GM21447 (cell line): ENCODE data around the gene LIX1.
"Not testable (repeated sequence)": the region's sequence is repeated elsewhere in the genome, so short reads cannot be mapped to it uniquely, and the experiment has no call there.

Experiments used
- ATAC-seq: cut with Tn5 transposase; IDR thresholded peaks from one replicate; pipeline ENCODE4 v1.9.1; 2021; ENCODE audit not compliant: unreplicated experiment

LIX1 gene

DNA sequence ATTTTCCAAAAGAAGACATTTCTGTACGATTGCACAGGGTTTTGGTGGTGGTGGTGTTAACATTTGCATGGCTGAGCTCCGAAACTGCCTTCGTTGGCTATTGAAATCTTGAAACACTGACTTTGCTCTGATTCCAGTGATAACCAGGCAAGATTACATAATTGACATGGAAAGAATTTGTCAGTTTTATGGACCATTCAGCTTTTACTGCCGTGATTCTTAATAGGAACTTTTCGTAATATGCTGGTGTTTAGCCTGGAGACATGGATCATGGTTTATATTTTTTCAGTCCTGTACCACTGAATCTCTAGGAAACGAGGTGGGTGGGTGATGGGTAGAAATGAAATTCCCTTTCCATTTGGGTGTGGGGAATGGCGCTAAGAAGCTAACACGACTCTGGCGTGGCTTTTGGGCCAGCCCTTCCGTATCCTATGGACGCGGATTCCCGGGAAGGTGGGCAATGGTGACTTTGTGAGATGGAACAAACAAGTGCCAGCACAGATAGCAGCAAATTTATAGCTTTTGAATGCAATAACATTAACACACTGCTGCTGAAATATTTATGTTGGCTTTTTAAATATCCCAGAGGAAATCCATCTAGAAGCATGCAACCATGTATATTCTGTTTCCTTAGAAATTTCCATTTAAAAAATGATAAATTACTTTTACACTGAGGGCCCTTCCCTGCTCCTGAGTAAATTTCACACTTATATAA lies 36.8 kb downstream of the LIX1 start:
- no peak for ATAC-seq

DNA sequence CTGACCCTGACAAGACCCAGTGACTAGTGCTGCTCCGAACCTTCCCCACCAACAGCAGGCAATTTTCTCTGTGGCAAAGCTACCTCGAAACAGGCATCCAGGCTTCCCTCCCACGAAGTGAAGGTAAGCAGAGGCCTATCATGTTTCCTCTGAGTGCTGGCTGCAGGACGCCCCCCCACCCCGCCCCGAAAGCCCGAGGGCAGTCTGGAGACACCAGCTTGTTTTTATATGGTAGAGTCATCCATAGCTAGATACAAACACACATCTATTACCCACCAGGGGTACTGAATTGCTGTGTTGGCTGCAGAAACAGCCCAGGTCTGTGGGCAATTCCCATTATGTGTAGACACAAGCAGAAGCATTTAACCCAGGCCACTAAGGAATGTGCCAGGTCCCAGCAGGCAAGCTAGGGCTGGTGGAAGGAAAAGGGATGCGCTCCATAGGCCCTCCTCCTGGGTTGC lies 40.4 kb downstream of the LIX1 start:
- no peak for ATAC-seq

DNA sequence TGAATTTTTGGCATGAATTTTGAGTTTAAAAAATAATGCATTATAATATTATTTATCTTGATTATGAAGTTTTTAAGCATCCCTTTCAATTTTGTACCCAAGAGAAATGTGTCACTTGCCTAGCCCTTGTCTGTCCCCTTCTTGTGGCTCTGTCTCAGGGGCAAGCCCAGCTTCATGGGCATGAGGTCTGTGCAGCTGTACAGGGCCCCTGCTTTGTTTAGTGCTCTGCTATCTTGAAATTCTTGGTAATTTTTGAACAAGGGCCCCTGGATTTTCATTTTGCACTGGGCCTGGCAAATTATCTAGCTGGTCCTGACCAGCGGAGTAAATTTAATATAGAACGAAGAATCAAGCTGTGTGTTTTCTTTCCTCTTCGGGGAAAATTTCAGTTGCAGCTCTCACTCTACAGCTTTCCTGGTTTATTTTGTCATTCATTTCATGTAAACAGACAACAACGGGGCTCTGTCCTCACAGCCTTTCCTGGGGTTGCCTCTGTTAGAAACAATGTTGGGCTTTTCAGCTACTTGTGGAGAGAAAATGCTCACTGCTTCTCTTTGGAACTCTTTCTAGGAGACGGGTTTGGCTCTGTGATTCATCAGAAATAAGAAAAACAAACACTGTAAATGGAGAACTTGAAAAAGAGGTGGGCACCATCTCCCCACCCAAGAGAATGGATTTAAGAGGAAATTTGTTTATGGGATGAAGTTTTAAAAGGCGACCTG lies 41.1 kb downstream of the LIX1 start:
- ATAC-seq = no peak

DNA sequence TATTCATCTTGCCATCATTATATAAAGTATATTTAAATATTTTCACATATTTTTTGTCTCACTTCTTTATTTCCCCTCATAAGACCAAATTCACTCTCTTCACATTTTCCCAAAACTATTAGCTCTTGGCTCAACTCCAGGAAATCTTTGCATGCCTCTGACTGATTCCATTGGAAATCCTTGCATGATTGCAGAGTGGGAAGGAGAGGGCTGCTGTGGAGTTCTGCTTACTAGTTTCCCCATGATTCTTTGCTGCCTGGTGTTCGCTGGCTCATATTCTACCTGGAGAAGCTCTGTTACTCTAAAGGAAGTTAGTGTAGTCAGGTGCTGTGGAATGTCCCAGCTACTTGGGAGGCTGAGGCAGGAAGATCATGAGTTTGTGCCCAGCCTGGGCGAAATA lies 41.9 kb downstream of the LIX1 start:
- ATAC-seq = no peak

DNA sequence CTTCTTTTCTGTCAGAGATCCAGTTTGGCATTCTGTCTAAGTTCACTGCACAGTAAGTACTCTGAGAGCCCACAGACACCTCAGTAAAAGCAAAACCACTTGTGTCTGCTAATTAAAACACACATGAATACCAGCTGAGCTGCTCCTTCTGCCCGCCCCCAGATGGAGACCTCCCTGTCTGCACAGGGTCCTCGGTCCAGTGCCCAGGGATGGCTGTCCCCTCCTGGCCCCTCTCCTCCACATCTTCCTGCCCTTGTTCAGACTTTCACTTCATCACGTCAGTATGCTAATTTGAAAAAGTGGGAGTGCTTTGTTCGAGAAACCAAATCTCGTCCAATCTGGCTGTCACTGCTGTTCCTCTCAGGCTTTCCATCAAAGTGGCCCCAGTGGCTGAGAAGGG lies 43.5 kb downstream of the LIX1 start:
- no peak for ATAC-seq

DNA sequence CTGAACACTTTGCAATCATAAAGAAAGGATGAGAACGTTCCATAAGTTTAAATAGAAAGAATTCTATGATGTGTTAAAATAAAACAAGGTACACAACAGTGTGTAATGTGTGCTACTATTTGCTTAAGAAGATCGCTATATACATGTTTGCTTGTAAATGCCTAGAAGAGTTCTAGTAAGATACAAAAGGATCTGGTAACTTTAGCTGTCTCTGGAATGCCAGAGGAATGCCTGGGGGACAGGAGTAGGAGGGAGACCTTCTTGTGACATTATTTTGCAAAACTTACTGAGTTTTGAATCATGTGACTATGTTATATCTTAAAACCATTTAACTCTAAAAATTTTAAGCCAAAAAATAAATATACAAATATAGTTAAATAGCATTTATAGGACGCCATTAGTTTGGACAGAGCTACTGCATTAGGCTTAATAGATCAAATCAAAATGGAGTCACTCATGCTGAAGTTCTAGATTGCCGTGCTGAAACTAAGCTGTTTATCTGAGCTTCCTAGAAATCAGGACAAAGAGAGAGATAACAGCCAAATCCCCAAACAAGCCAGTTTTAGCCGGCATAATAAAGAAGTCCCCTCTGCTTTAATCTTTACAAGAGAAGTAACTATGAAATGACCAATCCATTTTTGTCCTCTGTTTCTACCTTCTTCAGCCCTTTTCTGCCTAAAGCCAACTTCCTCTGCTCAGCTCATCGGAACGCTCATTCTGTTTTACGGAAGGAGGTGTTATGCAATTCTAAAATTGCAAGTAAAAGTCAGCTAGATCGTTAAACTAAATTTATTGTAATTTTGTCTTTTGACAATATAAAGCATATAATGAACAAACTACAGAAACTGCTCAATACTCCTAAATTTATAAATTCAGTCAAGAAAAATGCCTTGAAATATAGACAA lies 44.8 kb downstream of the LIX1 start:
- ATAC-seq = no peak

DNA sequence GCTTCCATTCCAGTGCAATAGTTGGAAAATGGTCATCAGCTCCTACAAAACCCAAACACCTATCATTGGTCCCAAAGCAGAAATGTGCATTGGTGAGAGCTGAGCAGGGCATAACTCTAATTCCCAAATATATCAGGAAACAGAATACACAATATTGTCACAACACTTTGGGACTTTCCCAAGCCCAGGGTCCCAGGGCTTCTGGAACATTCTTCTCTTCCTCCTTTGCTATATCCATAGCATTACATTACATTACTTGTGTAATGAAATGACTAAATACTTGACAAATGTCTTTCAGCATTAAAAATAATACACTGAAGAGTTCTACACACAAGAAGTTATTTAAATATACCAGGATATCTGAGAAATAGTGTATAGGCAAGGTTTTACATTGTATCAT lies 45.6 kb downstream of the LIX1 start:
- no peak for ATAC-seq

DNA sequence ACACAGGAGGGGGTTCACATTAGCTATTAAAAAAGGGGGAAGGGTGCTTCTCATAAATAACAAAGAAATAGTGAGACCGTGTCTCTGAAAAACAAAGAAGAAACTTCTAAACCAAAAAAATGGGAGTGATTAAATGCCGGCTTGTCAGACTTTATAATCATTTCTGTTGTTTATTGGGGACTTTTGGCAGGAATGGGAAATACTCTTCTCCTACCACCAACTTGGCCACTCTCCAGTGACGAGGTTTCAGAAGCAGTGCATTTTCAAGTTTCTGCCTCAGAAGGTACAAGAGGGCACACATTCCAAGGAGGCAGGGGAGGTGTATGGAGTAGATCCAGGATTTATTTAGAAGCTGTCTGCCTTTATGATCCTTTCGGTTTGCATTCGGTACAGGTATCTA lies 46.2 kb downstream of the LIX1 start:
- ATAC-seq = no peak

DNA sequence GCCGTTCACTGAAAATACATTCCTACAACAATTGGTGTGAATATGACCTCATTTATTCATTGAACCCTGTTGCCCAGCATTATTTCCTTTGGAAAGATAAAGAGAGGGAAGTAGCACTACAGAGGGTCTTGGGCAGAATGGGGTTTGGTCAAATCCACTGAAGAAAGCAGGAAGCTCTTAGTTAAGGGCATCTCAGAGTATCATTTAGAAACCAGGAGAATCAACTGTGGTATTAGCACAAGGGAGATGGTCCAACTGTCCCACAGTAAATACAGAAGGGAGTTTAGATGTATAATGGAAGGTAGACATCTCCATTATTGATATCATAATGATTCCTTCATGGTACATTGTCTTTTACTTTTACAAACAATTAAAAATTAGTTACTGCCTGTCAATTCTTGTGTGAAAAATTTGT lies 47.1 kb downstream of the LIX1 start:
- ATAC-seq = peak; percentile 44

DNA sequence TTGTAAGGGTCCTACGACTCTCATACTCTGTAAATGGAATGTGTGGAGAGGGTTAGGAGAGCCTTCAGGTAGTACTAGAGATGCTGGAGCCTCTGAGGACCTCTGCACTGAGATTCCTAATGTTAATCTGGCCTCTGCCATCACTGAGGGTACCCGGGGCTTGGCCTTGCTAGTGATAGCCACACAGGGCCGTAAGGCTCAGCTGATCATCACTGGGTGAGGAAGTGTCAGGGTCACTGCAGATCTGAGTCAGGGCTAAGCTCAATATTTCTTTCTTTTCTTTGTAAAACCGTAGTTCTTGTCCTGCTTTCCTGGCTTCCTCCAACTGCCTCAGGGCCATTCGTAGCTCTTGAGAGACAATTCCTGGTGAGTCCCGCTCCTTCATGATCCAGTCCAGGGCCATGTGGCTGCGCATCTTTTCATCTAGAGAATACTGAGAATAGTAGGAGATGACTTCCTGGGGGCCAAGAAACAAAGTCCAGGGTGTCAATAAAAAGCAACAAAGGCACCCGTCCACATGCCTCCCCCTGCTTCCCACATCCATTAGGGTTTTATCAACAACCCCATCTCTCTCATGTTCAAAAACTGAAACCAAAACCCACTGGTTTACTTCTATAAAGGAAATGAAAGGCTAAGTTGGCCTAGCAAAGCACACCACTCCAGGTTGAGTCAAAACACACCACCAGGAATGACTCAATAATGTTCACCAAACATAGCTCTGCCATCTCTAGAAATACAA lies 47.7 kb downstream of the LIX1 start:
- peak; percentile 99 for ATAC-seq

DNA sequence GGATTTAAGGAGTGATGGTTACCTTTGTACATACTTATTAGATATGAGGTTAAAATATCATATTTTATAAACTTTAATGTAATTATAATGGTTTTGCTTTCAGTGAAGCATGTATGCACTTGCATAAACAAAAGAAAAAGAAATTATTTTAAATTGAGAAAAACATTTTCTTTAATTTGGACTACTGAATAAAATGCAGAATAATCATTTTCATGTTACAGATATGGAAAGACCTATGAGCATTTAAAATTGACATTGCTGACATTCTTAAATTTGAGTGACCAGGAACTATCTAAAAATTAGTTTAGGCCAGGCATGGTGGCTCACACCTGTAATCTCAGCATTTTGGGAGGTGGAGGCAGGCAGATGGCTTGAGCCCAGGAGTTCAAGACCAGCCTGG lies 49.2 kb downstream of the LIX1 start:
- no peak for ATAC-seq

DNA sequence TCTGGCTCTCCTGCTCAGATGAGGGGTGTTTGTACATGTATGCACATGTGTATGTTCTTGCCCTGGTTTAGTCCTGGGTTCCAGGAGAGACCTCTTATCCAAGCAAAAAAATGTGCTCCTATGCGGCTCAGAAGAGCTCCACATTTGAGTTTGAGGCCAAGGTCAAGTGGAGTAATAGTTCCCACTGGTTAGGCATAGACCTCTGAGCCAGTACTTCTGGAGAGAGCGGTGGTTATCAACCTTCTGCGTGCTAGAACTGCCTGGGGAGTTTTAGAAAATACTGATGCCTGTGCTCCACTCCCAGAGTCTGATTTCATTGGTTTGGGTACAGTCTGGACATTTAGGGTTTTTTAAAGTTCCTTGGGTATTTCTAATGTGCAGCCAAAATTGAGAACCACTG lies 51.5 kb downstream of the LIX1 start:
- ATAC-seq = no peak

DNA sequence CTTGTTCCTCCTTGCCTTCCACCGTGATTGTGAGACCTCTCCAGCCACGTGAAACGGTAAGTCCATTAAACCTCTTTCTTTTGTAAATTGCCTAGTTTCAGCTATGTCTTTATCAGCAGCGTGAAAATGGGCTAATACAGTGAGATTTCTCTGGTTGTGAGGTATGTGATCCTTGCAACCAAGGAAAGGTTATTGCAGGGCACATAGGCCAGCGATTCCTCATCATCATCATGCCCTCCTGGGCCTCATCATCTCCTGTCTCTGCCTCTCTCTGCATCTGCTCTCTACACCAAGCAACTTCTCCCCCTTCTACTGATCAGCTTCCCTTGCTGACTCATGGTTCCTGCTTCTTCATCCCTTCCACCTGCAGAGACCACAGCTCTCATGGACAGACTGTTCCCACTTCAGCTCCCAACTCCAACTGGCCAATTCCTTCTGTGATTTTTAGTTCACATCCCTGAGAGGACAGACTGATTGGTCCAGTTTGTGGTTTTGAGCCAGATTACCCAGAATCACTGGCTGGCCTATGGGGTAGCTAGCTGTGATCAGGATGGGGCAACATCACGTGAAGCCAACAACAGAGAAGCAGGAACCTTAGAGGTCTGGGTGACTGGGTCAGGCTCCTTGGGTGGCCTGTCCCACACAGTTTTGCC lies 53.1 kb downstream of the LIX1 start:
- ATAC-seq = no peak

DNA sequence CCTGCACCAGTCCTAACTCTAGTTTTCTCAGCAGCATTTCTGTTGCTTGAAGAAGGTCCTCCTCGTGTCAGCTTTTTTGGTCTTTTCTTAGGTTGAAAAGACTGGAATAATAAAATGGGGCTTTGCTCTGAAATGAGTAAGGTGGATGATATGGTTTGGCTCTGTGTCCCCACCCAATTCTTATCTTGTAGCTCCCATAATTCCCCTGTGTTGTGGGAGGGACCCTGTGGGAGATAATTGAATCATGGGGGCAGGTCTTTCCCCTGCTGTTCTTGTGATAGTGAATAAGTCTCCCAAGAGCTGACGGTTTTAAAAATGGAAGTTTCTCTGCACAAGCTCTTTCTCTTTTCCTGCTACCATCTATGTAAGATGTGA lies 53.6 kb downstream of the LIX1 start:
- no peak for ATAC-seq

DNA sequence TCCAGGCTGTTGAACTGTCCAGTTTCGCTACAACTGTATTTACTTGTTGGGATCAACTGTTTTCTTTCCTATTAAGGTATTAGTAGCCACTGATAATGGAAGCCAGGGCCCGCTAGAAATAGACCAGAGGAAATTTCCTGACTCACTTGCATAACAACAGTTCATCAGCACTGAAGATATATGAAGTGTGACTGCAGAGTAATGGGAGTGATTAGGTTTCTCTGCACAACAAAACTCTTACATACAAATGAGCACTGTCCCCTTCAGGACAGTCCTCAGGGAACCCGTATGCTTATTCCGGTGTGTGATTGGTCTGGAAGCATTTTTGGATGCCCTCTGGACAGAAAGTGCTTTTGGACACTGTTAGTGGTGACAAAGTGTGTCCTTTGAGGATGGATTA lies 55.3 kb downstream of the LIX1 start:
- no peak for ATAC-seq

DNA sequence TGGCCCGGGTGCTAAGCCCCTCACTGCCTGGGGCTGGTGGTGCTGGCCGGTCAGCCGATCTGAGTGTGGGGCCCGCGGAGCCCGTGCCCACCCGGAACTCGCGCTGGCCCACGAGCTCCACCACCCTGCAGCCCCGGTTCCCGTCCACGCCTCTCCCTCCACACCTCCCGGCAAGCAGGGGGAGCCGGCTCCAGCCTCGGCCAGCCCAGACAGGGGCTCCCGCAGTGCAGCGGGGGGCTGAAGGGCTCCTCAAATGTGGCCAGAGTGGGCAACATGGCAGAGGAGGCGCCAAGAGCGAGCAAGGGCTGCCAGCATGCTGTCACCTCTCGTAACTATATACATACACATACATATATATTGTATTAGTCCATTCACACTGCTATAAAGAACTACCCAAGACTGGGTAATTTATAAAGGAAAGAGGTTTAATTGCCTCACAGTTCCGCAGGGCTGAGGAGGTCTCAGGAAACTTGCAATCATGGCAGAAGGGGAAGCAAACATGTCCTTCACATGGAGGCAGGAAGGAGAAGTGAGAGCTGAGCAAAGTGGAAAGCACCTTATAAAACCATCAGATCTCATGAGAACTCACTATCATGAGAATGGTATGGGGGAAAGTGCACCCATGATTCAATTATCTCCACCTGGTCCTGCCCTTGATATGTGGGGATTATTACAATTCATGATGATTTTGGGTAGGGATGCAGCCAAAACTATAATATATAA lies 56.8 kb downstream of the LIX1 start:
- no peak for ATAC-seq

DNA sequence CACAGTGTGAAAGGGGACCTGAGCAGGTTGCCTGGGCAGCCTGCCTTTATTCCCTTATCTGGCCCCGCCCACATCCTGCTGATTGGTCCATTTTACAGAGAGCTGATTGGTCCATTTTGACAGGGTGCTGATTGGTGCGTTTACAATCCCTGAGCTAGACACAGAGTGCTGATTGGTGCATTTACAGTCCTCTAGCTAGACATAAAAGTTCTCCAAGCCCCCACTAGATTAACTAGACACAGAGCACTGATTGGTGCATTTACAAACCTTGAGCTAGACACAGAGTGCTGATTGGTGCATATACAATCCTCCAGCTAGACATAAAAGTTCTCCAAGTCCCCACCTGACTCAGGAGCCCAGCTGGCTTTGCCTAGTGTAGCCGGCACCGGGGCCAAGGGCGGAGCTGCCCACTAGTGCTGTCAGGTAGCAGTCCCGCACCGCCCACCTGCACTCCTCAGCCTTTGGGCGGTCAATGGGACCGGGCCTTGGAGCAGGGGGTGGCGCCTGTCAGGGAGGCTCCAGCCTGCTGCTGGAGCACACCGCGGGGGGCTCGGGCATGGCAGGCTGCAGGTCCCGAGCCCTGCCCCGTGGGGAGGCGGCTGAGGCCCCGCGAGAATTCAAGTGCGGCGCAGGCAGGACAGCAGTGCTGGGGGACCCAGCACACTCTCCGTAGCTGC lies 57.5 kb downstream of the LIX1 start:
- not testable (repeated sequence) for ATAC-seq

DNA sequence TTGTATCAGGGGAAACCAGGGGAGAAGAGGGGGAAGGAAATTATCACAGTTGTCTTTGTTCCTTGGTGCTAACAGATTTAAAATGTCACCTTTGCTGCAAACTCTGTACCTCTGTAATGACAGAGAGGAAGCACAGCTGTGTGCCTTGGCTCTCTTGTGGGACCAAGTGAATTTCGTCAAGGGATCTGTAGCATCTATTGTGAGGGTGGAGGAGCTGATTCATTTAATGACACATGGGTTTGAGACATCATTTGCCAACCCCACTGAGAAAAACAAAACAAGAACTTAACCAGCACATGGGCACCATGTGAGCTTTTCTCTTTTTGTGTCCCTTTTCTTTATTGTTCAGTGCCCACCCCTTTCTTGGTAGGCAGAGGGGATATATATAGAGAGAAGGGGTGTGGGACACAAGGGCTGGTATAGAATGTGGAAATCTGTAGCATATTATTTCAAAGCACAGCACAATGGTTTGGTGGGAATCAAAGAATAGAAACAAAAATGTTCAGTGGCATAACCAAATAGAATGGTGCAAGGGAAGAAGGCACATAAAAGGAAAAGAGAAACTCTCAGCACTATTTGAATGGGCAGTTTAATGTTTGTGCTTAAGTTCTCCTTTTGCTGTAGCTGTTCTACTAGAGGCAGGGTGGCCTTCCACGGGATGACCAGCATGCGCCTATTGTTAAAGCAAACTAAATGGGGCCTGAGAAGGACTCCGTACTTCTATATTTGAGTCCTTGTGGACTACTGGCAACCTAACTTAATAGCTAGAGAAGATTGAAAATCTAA lies 63.3 kb downstream of the LIX1 start:
- no peak for ATAC-seq

DNA sequence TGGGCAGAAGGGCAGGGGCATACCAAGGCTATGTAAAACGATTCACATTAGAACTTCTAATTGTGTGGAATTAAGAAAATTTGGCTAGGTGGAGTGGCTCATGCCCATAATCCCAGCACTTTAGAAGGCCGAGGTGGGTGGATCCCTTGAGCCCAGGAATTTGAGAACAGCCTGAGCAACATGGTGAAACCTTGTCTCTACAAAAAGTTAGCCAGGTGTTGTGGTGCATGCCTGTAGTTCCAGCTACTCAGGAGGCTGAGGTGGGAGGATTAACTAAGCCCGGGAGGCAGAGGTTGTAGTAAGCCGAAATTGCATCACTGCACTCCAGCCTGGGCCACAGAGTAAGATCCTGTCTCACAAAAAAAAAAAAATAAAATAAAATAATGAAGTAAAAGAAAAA lies 65.2 kb downstream of the LIX1 start:
- no peak for ATAC-seq
